GM18505 (cell line): ENCODE data around the gene LYRM4.

Experiments
- ATAC-seq: cut with Tn5 transposase; IDR thresholded peaks from one replicate; pipeline ENCODE4 v1.9.1; 2021; ENCODE audit not compliant: unreplicated experiment
- POLR2A ChIP-seq: IDR thresholded peaks from 4 replicates; pipeline ENCODE4 v1.6.1; 2011; ENCODE audit warnings: borderline replicate concordance; ENCODE audit not compliant: insufficient read depth, insufficient read length; ENCODE audit errors: extremely low read depth

The LYRM4 gene

GRCh38 chr6:5275497-5275896 is 14.7 kb upstream of the LYRM4 start:
- TF ChIP-seq POLR2A, result no peak
- no peak for ATAC-seq

- TF ChIP-seq POLR2A, result no peak
- ATAC-seq, result no peak
Observed at GRCh38 chr6:5274231-5274630, 13.5 kb upstream of the LYRM4 start.

- no peak for ATAC-seq
Observed at GRCh38 chr6:5271926-5272325, 11.2 kb upstream of the LYRM4 start.

GRCh38 chr6:5270093-5270680 is 9.4 kb upstream of the LYRM4 start:
- no peak for ATAC-seq
- no peak for TF ChIP-seq POLR2A

More at GRCh38 chr6:5271926-5272325, 11.2 kb upstream of the LYRM4 start:
- TF ChIP-seq POLR2A, result no peak

- TF ChIP-seq POLR2A, result no peak
Observed at GRCh38 chr6:5266423-5266822, 5.7 kb upstream of the LYRM4 start.

GRCh38 chr6:5261545-5262109 is 877 bp upstream of the LYRM4 start:
- peak; percentile 52 for TF ChIP-seq POLR2A
- ATAC-seq, result no peak

More at GRCh38 chr6:5266423-5266822, 5.7 kb upstream of the LYRM4 start:
- ATAC-seq, result no peak

- peak; percentile 16 for TF ChIP-seq POLR2A
- ATAC-seq, result peak; percentile 53
Observed at GRCh38 chr6:5260111-5260620, 584 bp downstream of the LYRM4 start.

GRCh38 chr6:5259428-5259827 is 1.3 kb downstream of the LYRM4 start:
- TF ChIP-seq POLR2A, result no peak
- no peak for ATAC-seq

- TF ChIP-seq POLR2A, result no peak
- no peak for ATAC-seq
Observed at GRCh38 chr6:5257400-5257799, 3.4 kb downstream of the LYRM4 start.

GRCh38 chr6:5256952-5257351 is 3.8 kb downstream of the LYRM4 start:
- no peak for TF ChIP-seq POLR2A
- no peak for ATAC-seq

- no peak for ATAC-seq
- TF ChIP-seq POLR2A, result no peak
Observed at GRCh38 chr6:5250911-5251310, 9.8 kb downstream of the LYRM4 start.

GRCh38 chr6:5250451-5250850 is 10.3 kb downstream of the LYRM4 start:
- no peak for ATAC-seq
- TF ChIP-seq POLR2A, result no peak

- no peak for ATAC-seq
- no peak for TF ChIP-seq POLR2A
Observed at GRCh38 chr6:5249451-5250122, 11.2 kb downstream of the LYRM4 start.

- no peak for TF ChIP-seq POLR2A
- ATAC-seq, result no peak
Observed at GRCh38 chr6:5248302-5249098, 12.2 kb downstream of the LYRM4 start.

GRCh38 chr6:5247201-5247600 is 13.5 kb downstream of the LYRM4 start:
- TF ChIP-seq POLR2A, result no peak
- no peak for ATAC-seq
